PC-9 (cell line): ENCODE measurements around the gene RALGPS2. TPM values are rescaled to one million over a fixed set of nuclear protein-coding genes. Genes with fewer than 3 reads are reported as not detected.

Experiments used
- BruUV-seq: library from RNA; stranded (reverse); fragments of 400-500 nt; replicated peaks from 2 replicates; lab custom pipeline; 2021; lab: Mats Ljungman, UMichigan
- CTCF ChIA-PET: fragments of 300-600 bp; sonication (Branson Sonifier 250); formaldehyde crosslinking; loops from one replicate; lab custom pipeline; 2022; ENCODE audit warnings: antibody characterized with exemption; lab: Charles Lee
- POLR2A ChIA-PET: fragments of 300-600 bp; sonication (Branson Sonifier 250); formaldehyde crosslinking; loops from one replicate; lab custom pipeline; 2022; ENCODE audit warnings: antibody characterized with exemption; ENCODE audit not compliant: unreplicated experiment; lab: Charles Lee
- DNase-seq, 2 experiments: peaks; one replicate each; pipeline versions ENCODE4 v3.0.0 to v3.0.0-alpha.2; 2015 to 2022; ENCODE audit warnings: mixed read lengths in 1 of 2
- H2AFZ ChIP-seq: fragments of 200-600 bp; sonication (generic); 2 replicates; pipeline ENCODE4 v1.8.1; 2017; ENCODE audit warnings: antibody characterized with exemption
- H3F3A ChIP-seq: fragments of 200-600 bp; sonication (generic); 2 replicates; pipeline ENCODE4 v1.8.1; 2017; ENCODE audit warnings: antibody characterized with exemption, mild to moderate bottlenecking, low read depth; ENCODE audit not compliant: insufficient read depth
- H3K27ac ChIP-seq: fragments of 200-600 bp; sonication (generic); 2 replicates; pipeline ENCODE4 v1.6.1; 2016; ENCODE audit warnings: mixed run types
- H3K27me3 ChIP-seq: fragments of 200-600 bp; sonication (generic); 2 replicates; pipeline ENCODE4 v1.6.1; 2016; ENCODE audit warnings: low read depth, mixed run types; ENCODE audit not compliant: insufficient read depth
- H3K36me3 ChIP-seq: fragments of 200-600 bp; sonication (generic); 2 replicates; pipeline ENCODE4 v1.6.1; 2016; ENCODE audit warnings: low read depth, mixed run types
- H3K4me1 ChIP-seq: fragments of 200-600 bp; sonication (generic); replicated peaks from 2 replicates; pipeline ENCODE4 v1.6.1; 2016; ENCODE audit warnings: mixed run types; ENCODE audit not compliant: insufficient read depth
- H3K4me2 ChIP-seq: fragments of 200-600 bp; sonication (generic); 2 replicates; pipeline ENCODE4 v1.6.1; 2017; ENCODE audit warnings: mixed run types
- H3K4me3 ChIP-seq: fragments of 200-600 bp; sonication (generic); 2 replicates; pipeline ENCODE4 v1.6.1; 2016; ENCODE audit warnings: mixed run types
- H3K79me2 ChIP-seq: fragments of 200-600 bp; sonication (generic); 2 replicates; pipeline ENCODE4 v1.6.1; 2017; ENCODE audit warnings: low read depth, mixed run types
- H3K9me2 ChIP-seq: fragments of 200-600 bp; sonication (generic); 2 replicates; pipeline ENCODE4 v1.8.1; 2017; ENCODE audit warnings: mild to moderate bottlenecking; ENCODE audit not compliant: insufficient read depth
- H3K9me3 ChIP-seq: fragments of 200-600 bp; sonication (generic); 2 replicates; pipeline ENCODE4 v1.8.1; 2016; ENCODE audit warnings: low read depth; ENCODE audit not compliant: insufficient read depth
- H4K20me1 ChIP-seq: fragments of 200-600 bp; sonication (generic); 2 replicates; pipeline ENCODE4 v1.8.1; 2017; ENCODE audit not compliant: insufficient read depth
- CTCF ChIP-seq: fragments of 200-600 bp; sonication (generic); conservative IDR thresholded peaks from 2 replicates; pipeline ENCODE4 v1.6.1; 2017; ENCODE audit warnings: mixed run types, antibody characterized with exemption, mild to moderate bottlenecking, moderate library complexity
- EZH2 ChIP-seq: fragments of 200-600 bp; sonication (generic); IDR thresholded peaks from 2 replicates; pipeline ENCODE4 v1.8.0; 2017; ENCODE audit warnings: antibody characterized with exemption, low read depth
- intact Hi-C: fragments of 100-400 bp; cut with micrococcal nuclease; formaldehyde crosslinking; loops from one replicate; pipeline ENCODE4 v1.10.0; 2022; ENCODE audit not compliant: unreplicated experiment
- total RNA-seq: library from RNA; stranded (reverse); gene quantifications from 2 replicates; pipeline ENCODE4 v1.2.3, GENCODE V29; 2021

RALGPS2 gene
- total RNA-seq, 1 experiment from 2014 or later: 62.4 TPM

GRCh38 chr1:178870944-178871343 lies 145.9 kb downstream of the RALGPS2 start, which contains the start of gene ANGPTL1:
ANGPTL1 (minus strand) TSS chr1:178871077; CDS start chr1:178865776, 5,301 bp downstream.
- peak within 1 kb of the TSS; percentile 13; the same call in 1 of the 2 replicates for H3K27ac ChIP-seq
- H3K4me1 ChIP-seq: peaks cover 17% of the 10 kb centered on the region
- BruUV-seq: no TSS peak
- no peaks in the 10 kb centered on the region for H3K27me3 ChIP-seq
- peaks cover 6% of the 10 kb centered on the region; the same call in 1 of the 2 replicates for H4K20me1 ChIP-seq
- no peak within 1 kb of the TSS for H3K4me3 ChIP-seq
- H2AFZ ChIP-seq: no peak within 1 kb of the TSS
- no peak for DNase-seq
- intact Hi-C loops: no loop called here
- no peaks in the 10 kb centered on the region for H3K79me2 ChIP-seq
- H3K4me2 ChIP-seq: no peak within 1 kb of the TSS
- ChIA-PET POLR2A (no interaction called here), CTCF (interaction anchor here (0.6 kb wide), 1 partner anchor 47 kb away, joined by 3 read pairs; no protein-coding TSS in a partner anchor)
- H3K9me2 ChIP-seq: no peaks in the 10 kb centered on the region
- 0 out of 2 replicates have a peak, but pooled peaks cover 3% of the 10 kb centered on the region for H3K36me3 ChIP-seq
- TF ChIP-seq CTCF (no peak), EZH2 (no peak)
- H3F3A ChIP-seq: no peaks in the 10 kb centered on the region; the same call in none of the 2 replicates
- H3K9me3 ChIP-seq: no peaks in the 10 kb centered on the region

GRCh38 chr1:178871551-178872320 lies 146.7 kb downstream of the RALGPS2 start:
- peak overlapping the region; percentile 13; the same call in 1 of the 2 replicates for H3K27ac ChIP-seq
- BruUV-seq: no TSS peak

More at GRCh38 chr1:178871551-178872320, 146.7 kb downstream of the RALGPS2 start:
- H3K4me3 ChIP-seq: no peak overlapping the region
- H3K27me3 ChIP-seq: no peaks in the 10 kb centered on the region
- H3K36me3 ChIP-seq: 0 out of 2 replicates have a peak, but pooled peaks cover 3% of the 10 kb centered on the region
- no peak overlapping the region for H2AFZ ChIP-seq
- CTCF ChIA-PET: interaction anchor here (0.6 kb wide), 1 partner anchor 48 kb away, joined by 3 read pairs; no protein-coding TSS in a partner anchor
- TF ChIP-seq CTCF (no peak), EZH2 (no peak)
- POLR2A ChIA-PET: interaction anchor here (0.5 kb wide), 1 partner anchor 145 kb away, joined by 6 read pairs; no protein-coding TSS in a partner anchor
- DNase-seq: peak in 1 of 2 experiments; percentile 53
- H3K79me2 ChIP-seq: no peaks in the 10 kb centered on the region
- H3K4me2 ChIP-seq: no peak overlapping the region
- peaks cover 3% of the 10 kb centered on the region; the same call in 1 of the 2 replicates for H3K9me2 ChIP-seq
- no peaks in the 10 kb centered on the region for H3K9me3 ChIP-seq
- intact Hi-C loops: no loop called here
- no peaks in the 10 kb centered on the region; the same call in none of the 2 replicates for H3F3A ChIP-seq
- H4K20me1 ChIP-seq: peaks cover 6% of the 10 kb centered on the region; the same call in 1 of the 2 replicates
- peaks cover 17% of the 10 kb centered on the region for H3K4me1 ChIP-seq
